Placental epithelial cell (primary cell): ENCODE data around the gene FBXL4. TPM values are rescaled to one million over a fixed set of nuclear protein-coding genes. Genes with fewer than 3 reads are reported as not detected.

Experiments used
- total RNA-seq: library from RNA; depleted of rRNA; stranded (reverse); fragments of >200 nt; gene quantifications from 2 replicates; pipeline ENCODE4 v1.2.3, GENCODE V29; 2012

Gene FBXL4
- 12.6 and 16.9 TPM in 2 replicates for total RNA-seq

GRCh38 chr6:98947411-98948292 lies at the start of gene FBXL4:
Gene FBXL4, minus strand, starts transcription at chr6:98947946. Its CDS starts 20,958 bp downstream, at chr6:98926988.

GRCh38 chr6:98834060-98835031 lies 113.4 kb downstream of the FBXL4 start, which contains the start of gene POU3F2:
Gene POU3F2, plus strand, starts transcription at chr6:98834574. Its CDS starts 300 bp downstream, at chr6:98834874.

Other genes starting within 250 kb of the FBXL4 start
- gene POU3F2, start 113.4 kb downstream of the FBXL4 start, total RNA-seq, result under 0.01 TPM in 1 of 2 replicates, not detected in the other